HepG2 (cell line): ENCODE measurements around the gene ABCB7. TPM values are rescaled to one million over a fixed set of nuclear protein-coding genes. Genes with fewer than 3 reads are reported as not detected.

ENCODE experiments used
- ATAC-seq: fragments of 200-7000 bp; cut with Tn5 transposase; 3 replicates; pipeline ENCODE4 v1.9.1; 2020; ENCODE audit warnings: mild to moderate bottlenecking, moderate library complexity
- BruUV-seq: library from RNA; stranded (reverse); fragments of 400-500 nt; replicated peaks from 2 replicates; lab custom pipeline; 2021; lab: Mats Ljungman, UMichigan
- CTCF ChIA-PET: fragments of 300-600 bp; formaldehyde crosslinking; extraction: SDS; loops from one replicate; lab custom pipeline; 2021; ENCODE audit warnings: low total read pairs, inconsistent platforms, low intra/inter-chr PET ratio; lab: Yijun Ruan, JAX
- POLR2A ChIA-PET: fragments of 350-600 bp; sonication (Branson Sonifier 250); formaldehyde crosslinking; loops from one replicate; lab custom pipeline; 2020; ENCODE audit warnings: antibody characterized with exemption, inconsistent platforms; lab: Yijun Ruan, JAX
- DNase-seq: peaks from one replicate; pipeline ENCODE4 v3.0.0-alpha.2; 2015; ENCODE audit warnings: low spot score
- FAIRE-seq: peaks from 3 replicates; lab custom pipeline; 2011; peaks lifted over from hg19 to GRCh38; lab: Jason Lieb, UNC
- H2AFZ ChIP-seq: one replicate; pipeline ENCODE4 v1.6.1; 2011; ENCODE audit warnings: low read length, inconsistent platforms
- H3K27ac ChIP-seq: fragments of 300-600 bp; 3 replicates; pipeline ENCODE4 v1.8.0; 2011; ENCODE audit warnings: mixed run types, mild to moderate bottlenecking, mixed read lengths, low read length, inconsistent platforms; ENCODE audit not compliant: insufficient read depth; ENCODE audit errors: extremely low read length
- H3K27me3 ChIP-seq, 2 experiments: fragments of 200-600 bp in 1 of 2; 2 replicates in 1 of 2; 3 replicates in 1 of 2; pipeline versions ENCODE4 v1.6.0 to v1.8.0; 2011; ENCODE audit warnings: low read length in 2 of 2, mild to moderate bottlenecking in 2 of 2, moderate library complexity in 2 of 2, inconsistent platforms in 1 of 2; ENCODE audit not compliant: insufficient read depth in 2 of 2, control insufficient read depth in 1 of 2
- H3K36me3 ChIP-seq, 2 experiments: fragments of 200-600 bp in 1 of 2; replicated peaks in 1 of 2; 2 replicates in 1 of 2; 3 replicates in 1 of 2; pipeline versions ENCODE4 v1.5.1 to v1.8.0; 2011; ENCODE audit warnings: low read length in 2 of 2, inconsistent platforms in 1 of 2; ENCODE audit not compliant: insufficient read depth in 2 of 2, control insufficient read depth in 1 of 2
- H3K4me1 ChIP-seq: 2 replicates; pipeline ENCODE4 v1.5.1; 2012; ENCODE audit warnings: low read length, inconsistent platforms; ENCODE audit not compliant: insufficient read depth
- H3K4me2 ChIP-seq: 2 replicates; pipeline ENCODE4 v1.6.0; 2011; ENCODE audit warnings: low read depth, low read length, inconsistent platforms
- H3K4me3 ChIP-seq, 3 experiments: fragments of 200-600 bp in 1 of 3; sonication (generic), shearing (Covaris generic) in 1 of 3; replicated peaks in 1 of 3; 2 replicates each; pipeline ENCODE4 v1.5.1; 2011 to 2016; ENCODE audit warnings: low read length in 3 of 3, inconsistent platforms in 2 of 3, low read depth in 2 of 3, mild to moderate bottlenecking in 2 of 3, control low read depth in 1 of 3, mixed read lengths in 1 of 3; ENCODE audit not compliant: insufficient read depth in 1 of 3
- H3K79me2 ChIP-seq: one replicate; pipeline ENCODE4 v1.6.1; 2011; ENCODE audit warnings: low read length, inconsistent platforms; ENCODE audit not compliant: insufficient read depth
- H3K9ac ChIP-seq: 2 replicates; pipeline ENCODE4 v1.6.0; 2011; ENCODE audit warnings: mild to moderate bottlenecking, low read depth, low read length, inconsistent platforms; ENCODE audit not compliant: insufficient read depth
- H3K9me3 ChIP-seq: 2 replicates; pipeline ENCODE4 v1.5.1; 2012; ENCODE audit warnings: mild to moderate bottlenecking, low read length
- H4K20me1 ChIP-seq: 2 replicates; pipeline ENCODE4 v1.6.0; 2011; ENCODE audit warnings: inconsistent platforms, mild to moderate bottlenecking, low read length, moderate library complexity; ENCODE audit not compliant: insufficient read depth
- DMAP1 ChIP-seq: IDR thresholded peaks from 2 replicates; pipeline ENCODE4 v1.6.1; 2016
- DMTF1 ChIP-seq: sonication (generic); formaldehyde crosslinking; IDR thresholded peaks from 2 replicates; pipeline ENCODE4 v1.4.0; 2020; ENCODE audit warnings: mild to moderate bottlenecking, missing genetic modification reagents
- ETV6 ChIP-seq: sonication (generic); formaldehyde crosslinking; conservative IDR thresholded peaks from 2 replicates; pipeline ENCODE4 v1.4.0; 2020; ENCODE audit warnings: missing genetic modification reagents
- FOXC1 ChIP-seq: sonication (generic); formaldehyde crosslinking; IDR thresholded peaks from 2 replicates; pipeline ENCODE4 v1.8.0; 2022; ENCODE audit warnings: mild to moderate bottlenecking, missing genetic modification reagents, borderline replicate concordance
- IRX3 ChIP-seq: sonication (generic); formaldehyde crosslinking; IDR thresholded peaks from 2 replicates; pipeline ENCODE4 v1.8.1; 2023; ENCODE audit warnings: mild to moderate bottlenecking, low read depth, missing genetic modification reagents, borderline replicate concordance
- KAT8 ChIP-seq: IDR thresholded peaks from 2 replicates; pipeline ENCODE4 v1.6.1; 2016; ENCODE audit warnings: missing genetic modification reagents, missing compliant biosample characterization
- LCORL ChIP-seq, 2 experiments: fragments of 450-650 bp in 1 of 2; sonication (generic) in 1 of 2; formaldehyde crosslinking in 1 of 2; IDR thresholded peaks; 2 replicates each; pipeline versions ENCODE4 v1.5.0 to v1.6.1; 2017 to 2020; ENCODE audit warnings: antibody characterized with exemption in 1 of 2, missing genetic modification reagents in 1 of 2
- SMYD3 ChIP-seq: sonication (generic); formaldehyde crosslinking; IDR thresholded peaks from 2 replicates; pipeline ENCODE4 v1.8.1; 2023; ENCODE audit warnings: mild to moderate bottlenecking, missing genetic modification reagents
- SNAPC2 ChIP-seq: sonication (generic); formaldehyde crosslinking; IDR thresholded peaks from 2 replicates; pipeline ENCODE4 v1.8.1; 2022; ENCODE audit warnings: mild to moderate bottlenecking, missing genetic modification reagents
- SP1 ChIP-seq, 2 experiments: fragments of 450-650 bp in 1 of 2; sonication (generic) in 1 of 2; formaldehyde crosslinking in 1 of 2; IDR thresholded peaks; 2 replicates each; pipeline versions ENCODE4 v1.4.0 to v1.6.1; 2016 to 2020; ENCODE audit warnings: missing genetic modification reagents in 1 of 2
- TOPORS ChIP-seq: sonication (generic); formaldehyde crosslinking; IDR thresholded peaks from 2 replicates; pipeline ENCODE4 v1.8.0; 2023; ENCODE audit warnings: mild to moderate bottlenecking, missing genetic modification reagents
- ZBTB7A ChIP-seq: sonication (generic); formaldehyde crosslinking; IDR thresholded peaks from 2 replicates; pipeline ENCODE4 v1.8.0; 2022; ENCODE audit warnings: mild to moderate bottlenecking, missing genetic modification reagents
- ZNF160 ChIP-seq: sonication (generic); formaldehyde crosslinking; IDR thresholded peaks from 2 replicates; pipeline ENCODE4 v1.8.0; 2022; ENCODE audit warnings: mild to moderate bottlenecking, inconsistent platforms, missing genetic modification reagents
- ZNF891 ChIP-seq: sonication (generic); formaldehyde crosslinking; IDR thresholded peaks from 2 replicates; pipeline ENCODE4 v1.5.0; 2020; ENCODE audit warnings: mild to moderate bottlenecking, missing genetic modification reagents
- WGBS: methylation state at CpG from one replicate; pipeline ENCODE4 v1.1.6; 2017; ENCODE audit warnings: low lambda C conversion rate; 5-methylcytosine and 5-hydroxymethylcytosine counted together
- in situ Hi-C: cut with HindIII; loops from 2 replicates; pipeline ENCODE4 v1.10.0; 2017; ENCODE audit warnings: low pct_unique_long_range_greater_than_20kb; ENCODE audit not compliant: extremely low pct_ligation_motif_present
- intact Hi-C: fragments of 100-400 bp; cut with micrococcal nuclease; formaldehyde crosslinking; loops from one replicate; pipeline ENCODE4 v1.10.0; 2022; ENCODE audit not compliant: unreplicated experiment
- polyA plus RNA-seq, 8 experiments: library from polyadenylated mRNA; depleted of rRNA in 3 of 8; stranded (reverse) in 7 of 8; unstranded in 1 of 8; fragments of >200 nt; fragmentation: Illumina TruSeq in 4 of 8; extraction: Trizol in 4 of 8; gene quantifications; 2 replicates each; pipeline versions ENCODE4 v1.2.1 to v1.2.3, GENCODE V29; 2011 to 2016; ENCODE audit warnings: low read depth in 4 of 8, missing spikeins in 1 of 8, mixed read lengths in 1 of 8; ENCODE audit not compliant: insufficient read depth in 1 of 8
- total RNA-seq, 5 experiments: library from RNA; depleted of rRNA; stranded (reverse); fragments of >200 nt; fragmentation: Illumina TruSeq; extraction: Trizol; gene quantifications; 2 replicates each; pipeline ENCODE4 v1.2.3, GENCODE V29; 2016; ENCODE audit warnings: low read depth in 1 of 5
- TF ChIP-seq, protein P1 (sequence below), 2 experiments: sonication (generic) in 1 of 2; formaldehyde crosslinking in 1 of 2; IDR thresholded peaks; 2 replicates each; pipeline versions ENCODE4 v1.5.1 to v1.6.1; 2011 to 2020; ENCODE audit warnings: borderline replicate concordance in 1 of 2, low read depth in 1 of 2, low read length in 1 of 2, mild to moderate bottlenecking in 1 of 2, missing genetic modification reagents in 1 of 2, moderate library complexity in 1 of 2
- TF ChIP-seq, protein P2 (sequence below): sonication (generic); formaldehyde crosslinking; IDR thresholded peaks from 2 replicates; pipeline ENCODE4 v1.5.1; 2020; ENCODE audit warnings: mild to moderate bottlenecking, missing genetic modification reagents, moderate library complexity

ABCB7 gene
- total and polyA plus RNA-seq, 2 of the 13 experiments (the other 11 are each of a cell fraction or from before 2014, with no cell fraction given), result 27.7 to 28.7 TPM

GRCh38 chrX:75067931-75068330 lies 88.2 kb downstream of the ABCB7 start:
- H2AFZ ChIP-seq, result no peak overlapping the region
- H3K9ac ChIP-seq, result no peak overlapping the region
- in situ Hi-C loops, result no loop called here
- H3K79me2 ChIP-seq, result no peaks in the 10 kb centered on the region
- BruUV-seq, result no TSS peak
- ChIA-PET CTCF (no interaction called here), POLR2A (no interaction called here)
- H4K20me1 ChIP-seq, result no peaks in the 10 kb centered on the region
- no peak overlapping the region for H3K4me2 ChIP-seq
- intact Hi-C loops, result no loop called here
- no peaks in the 10 kb centered on the region for H3K27me3 ChIP-seq
- H3K27ac ChIP-seq, result no peak overlapping the region
- H3K4me1 ChIP-seq, result no peaks in the 10 kb centered on the region
- no peak for ATAC-seq
- no peak overlapping the region for H3K4me3 ChIP-seq
- no peak for FAIRE-seq
- no peaks in the 10 kb centered on the region for H3K9me3 ChIP-seq
- no peak for DNase-seq
- 100% methylated on average over 2 of the region's 2 CpGs for WGBS
- 0 out of 5 replicates have a peak, but pooled peaks cover 0 to 4% of the 10 kb centered on the region in 2 experiments for H3K36me3 ChIP-seq
- TF ChIP-seq DMAP1 (CRISPR knock-in tag) (no peak), ZNF160 (CRISPR knock-in tag) (no peak), ZBTB7A (CRISPR knock-in tag) (no peak), ETV6 (CRISPR knock-in tag) (no peak), IRX3 (CRISPR knock-in tag) (no peak), LCORL (IDR thresholded peaks at IDR 0.05) (no peak), LCORL (CRISPR knock-in tag; IDR thresholded peaks at IDR 0.05) (no peak), FOXC1 (CRISPR knock-in tag) (no peak), DMTF1 (CRISPR knock-in tag) (no peak), SP1 (IDR thresholded peaks at IDR 0.05) (no peak), SP1 (CRISPR knock-in tag; IDR thresholded peaks at IDR 0.05) (no peak), KAT8 (CRISPR knock-in tag) (no peak), SNAPC2 (no peak), TOPORS (CRISPR knock-in tag) (no peak), SMYD3 (CRISPR knock-in tag) (no peak), ZNF891 (CRISPR knock-in tag) (no peak)
- TF ChIP-seq, protein P1, sequence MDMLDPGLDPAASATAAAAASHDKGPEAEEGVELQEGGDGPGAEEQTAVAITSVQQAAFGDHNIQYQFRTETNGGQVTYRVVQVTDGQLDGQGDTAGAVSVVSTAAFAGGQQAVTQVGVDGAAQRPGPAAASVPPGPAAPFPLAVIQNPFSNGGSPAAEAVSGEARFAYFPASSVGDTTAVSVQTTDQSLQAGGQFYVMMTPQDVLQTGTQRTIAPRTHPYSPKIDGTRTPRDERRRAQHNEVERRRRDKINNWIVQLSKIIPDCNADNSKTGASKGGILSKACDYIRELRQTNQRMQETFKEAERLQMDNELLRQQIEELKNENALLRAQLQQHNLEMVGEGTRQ (IDR thresholded peaks at IDR 0.05; ENCODE audit: low read depth, low read length), result no peak
- TF ChIP-seq, protein P1 (CRISPR knock-in tag; IDR thresholded peaks at IDR 0.05; ENCODE audit: borderline replicate concordance), result no peak
- TF ChIP-seq, protein P2, sequence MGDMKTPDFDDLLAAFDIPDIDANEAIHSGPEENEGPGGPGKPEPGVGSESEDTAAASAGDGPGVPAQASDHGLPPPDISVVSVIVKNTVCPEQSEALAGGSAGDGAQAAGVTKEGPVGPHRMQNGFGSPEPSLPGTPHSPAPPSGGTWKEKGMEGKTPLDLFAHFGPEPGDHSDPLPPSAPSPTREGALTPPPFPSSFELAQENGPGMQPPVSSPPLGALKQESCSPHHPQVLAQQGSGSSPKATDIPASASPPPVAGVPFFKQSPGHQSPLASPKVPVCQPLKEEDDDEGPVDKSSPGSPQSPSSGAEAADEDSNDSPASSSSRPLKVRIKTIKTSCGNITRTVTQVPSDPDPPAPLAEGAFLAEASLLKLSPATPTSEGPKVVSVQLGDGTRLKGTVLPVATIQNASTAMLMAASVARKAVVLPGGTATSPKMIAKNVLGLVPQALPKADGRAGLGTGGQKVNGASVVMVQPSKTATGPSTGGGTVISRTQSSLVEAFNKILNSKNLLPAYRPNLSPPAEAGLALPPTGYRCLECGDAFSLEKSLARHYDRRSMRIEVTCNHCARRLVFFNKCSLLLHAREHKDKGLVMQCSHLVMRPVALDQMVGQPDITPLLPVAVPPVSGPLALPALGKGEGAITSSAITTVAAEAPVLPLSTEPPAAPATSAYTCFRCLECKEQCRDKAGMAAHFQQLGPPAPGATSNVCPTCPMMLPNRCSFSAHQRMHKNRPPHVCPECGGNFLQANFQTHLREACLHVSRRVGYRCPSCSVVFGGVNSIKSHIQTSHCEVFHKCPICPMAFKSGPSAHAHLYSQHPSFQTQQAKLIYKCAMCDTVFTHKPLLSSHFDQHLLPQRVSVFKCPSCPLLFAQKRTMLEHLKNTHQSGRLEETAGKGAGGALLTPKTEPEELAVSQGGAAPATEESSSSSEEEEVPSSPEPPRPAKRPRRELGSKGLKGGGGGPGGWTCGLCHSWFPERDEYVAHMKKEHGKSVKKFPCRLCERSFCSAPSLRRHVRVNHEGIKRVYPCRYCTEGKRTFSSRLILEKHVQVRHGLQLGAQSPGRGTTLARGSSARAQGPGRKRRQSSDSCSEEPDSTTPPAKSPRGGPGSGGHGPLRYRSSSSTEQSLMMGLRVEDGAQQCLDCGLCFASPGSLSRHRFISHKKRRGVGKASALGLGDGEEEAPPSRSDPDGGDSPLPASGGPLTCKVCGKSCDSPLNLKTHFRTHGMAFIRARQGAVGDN (CRISPR knock-in tag), result no peak
